ENCODE measurements around the gene TOR4A. TPM values are rescaled to one million over a fixed set of nuclear protein-coding genes. Genes with fewer than 3 reads are reported as not detected.

Gene TOR4A
- total and polyA plus RNA-seq, 5 donors from 2014 or later = 2.6 to 6.1 (median 4.1) TPM

DNA sequence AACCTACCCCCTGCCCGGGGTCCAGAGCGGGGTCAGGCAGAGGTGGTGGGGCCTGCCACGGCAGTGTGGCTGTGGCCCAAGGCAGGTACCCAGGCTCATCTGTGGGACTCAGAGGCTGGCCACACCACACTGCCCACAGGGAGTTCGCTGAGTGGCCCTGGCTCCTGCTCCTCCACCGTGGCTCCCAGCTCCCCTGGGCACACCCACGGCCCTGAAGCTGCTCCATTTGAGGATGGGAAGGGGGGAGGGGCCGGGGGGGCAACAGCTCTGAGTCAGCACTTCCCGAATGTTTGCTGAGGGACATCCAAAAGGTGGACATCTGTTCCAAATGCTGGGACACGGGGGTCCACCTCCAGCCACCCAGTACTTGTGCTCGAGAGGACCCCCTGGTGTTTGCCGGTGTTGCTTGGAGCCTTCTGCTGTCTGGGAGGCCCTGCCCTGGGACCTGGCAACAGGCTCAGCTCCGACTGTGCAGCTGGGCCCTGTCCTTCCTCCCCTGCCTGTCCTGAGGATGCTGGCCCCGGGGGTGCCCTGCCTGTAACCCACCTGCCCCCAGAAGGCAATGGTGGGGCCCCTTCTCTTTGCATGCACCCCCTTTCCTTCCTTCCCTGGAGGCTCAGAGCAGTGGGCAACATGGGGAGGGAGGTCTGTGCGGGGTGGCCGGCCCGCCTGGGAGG, 27.0 kb downstream of the TOR4A start:
- Mint-ChIP-seq H3K4me1 (peaks cover 0 to 29% (median 4%) of the 10 kb centered on the region in 4 donors), H3K4me3 (no peak overlapping the region), H3K27me3 (peaks cover 5% of the 10 kb centered on the region), H3K9me3 (no peaks in the 10 kb centered on the region), H3K27ac (no peak overlapping the region), H3K36me3 (no peaks in the 10 kb centered on the region)
- Histone ChIP-seq H3K9me3 (ENCODE audit: control insufficient read depth in 2 of 2, low read length in 2 of 2) (no peaks in the 10 kb centered on the region), H3K36me3 (ENCODE audit: control insufficient read depth, insufficient read depth, low read length) (no peaks in the 10 kb centered on the region), H3K4me3 (ENCODE audit: low read depth, low read length) (no peak overlapping the region), H3K27me3 (ENCODE audit: control insufficient read depth, insufficient read depth, low read length) (peaks cover 3% of the 10 kb centered on the region), H3K27ac (ENCODE audit: insufficient read depth, low read length, poor library complexity, severe bottlenecking) (no peak overlapping the region), H3K4me1 (ENCODE audit: control insufficient read depth, insufficient read depth, low read length, poor library complexity, severe bottlenecking) (peaks cover 42% of the 10 kb centered on the region)
- ATAC-seq (ENCODE audit: low read depth in 2 of 2) (no peak), DNase-seq (no peak)

DNA sequence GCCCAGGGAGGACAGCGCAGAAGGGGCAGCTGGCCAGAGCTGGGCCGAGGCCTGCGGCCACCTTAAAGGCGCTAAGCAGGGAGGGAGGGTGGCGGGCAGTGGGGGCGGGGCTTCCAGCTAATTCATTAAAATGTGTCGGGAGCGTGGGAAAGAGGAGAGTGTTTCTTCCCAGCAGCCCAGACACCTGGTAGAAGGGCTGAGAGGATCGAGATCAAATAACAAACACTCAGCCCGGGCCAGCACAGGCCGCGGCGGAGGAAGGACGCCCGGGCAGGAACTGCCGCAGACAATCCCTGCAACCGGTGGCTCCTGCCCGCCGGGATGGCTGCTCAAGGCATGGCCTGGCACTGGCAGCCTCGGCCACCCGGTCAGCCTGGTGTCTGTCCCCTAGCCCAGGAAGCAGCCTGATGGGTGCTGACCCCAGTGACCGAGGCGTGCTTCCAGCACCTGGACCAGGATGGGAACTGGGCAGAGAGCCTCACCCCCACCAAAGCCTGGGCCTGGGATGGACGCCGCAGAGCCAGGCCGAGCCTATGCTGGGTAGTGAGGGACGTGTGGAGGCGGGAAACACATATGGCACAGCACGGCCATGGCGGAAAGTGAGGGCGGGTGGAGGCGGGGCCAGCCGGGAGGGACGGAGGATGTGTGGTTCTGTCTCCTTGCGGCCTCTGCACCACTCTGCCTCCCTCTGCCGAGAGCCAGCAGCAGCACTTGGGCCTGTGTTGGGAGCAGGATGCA, 27.7 kb downstream of the TOR4A start:
- Mint-ChIP-seq H3K9me3 (no peaks in the 10 kb centered on the region), H3K4me1 (peaks cover 0 to 26% (median 4%) of the 10 kb centered on the region in 4 donors), H3K27me3 (no peaks in the 10 kb centered on the region), H3K4me3 (peak overlapping the region; percentile 67 to 82 (median 68)), H3K36me3 (no peaks in the 10 kb centered on the region), H3K27ac (peak overlapping the region in 1 of 3 donors; percentile 86)
- Histone ChIP-seq H3K27me3 (ENCODE audit: control insufficient read depth, insufficient read depth, low read length) (peaks cover 3% of the 10 kb centered on the region), H3K9me3 (ENCODE audit: control insufficient read depth in 2 of 2, low read length in 2 of 2) (no peaks in the 10 kb centered on the region), H3K4me3 (ENCODE audit: low read depth, low read length) (no peak overlapping the region), H3K4me1 (ENCODE audit: control insufficient read depth, insufficient read depth, low read length, poor library complexity, severe bottlenecking) (peaks cover 42% of the 10 kb centered on the region), H3K36me3 (ENCODE audit: control insufficient read depth, insufficient read depth, low read length) (no peaks in the 10 kb centered on the region), H3K27ac (ENCODE audit: insufficient read depth, low read length, poor library complexity, severe bottlenecking) (peak overlapping the region; percentile 51)
- peak; percentile 24 to 43 for ATAC-seq (ENCODE audit: low read depth in 2 of 2)
- DNase-seq = peak; percentile 34 to 81 (median 42)

DNA sequence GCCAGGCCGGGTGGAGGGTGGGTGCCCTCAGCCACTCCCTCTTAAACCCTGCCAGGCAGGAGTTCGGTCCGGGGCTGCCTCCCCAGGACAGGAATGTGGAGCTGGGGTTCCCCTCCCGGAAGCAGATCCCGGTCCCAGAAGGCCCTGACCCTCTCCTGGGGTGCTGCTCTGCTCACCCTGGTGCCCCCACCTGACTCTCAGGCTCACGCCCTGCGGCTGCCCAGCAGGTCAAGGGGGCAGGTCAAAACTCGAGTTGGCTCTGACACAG, 28.2 kb downstream of the TOR4A start:
- H3K9me3 ChIP-seq (ENCODE audit: control insufficient read depth in 2 of 2, low read length in 2 of 2) = no peaks in the 10 kb centered on the region
- Mint-ChIP-seq H3K4me3 (peak overlapping the region in 3 of 4 donors; percentile 67 to 82 (median 67)), H3K9me3 (no peaks in the 10 kb centered on the region), H3K36me3 (no peaks in the 10 kb centered on the region), H3K27me3 (no peaks in the 10 kb centered on the region), H3K27ac (no peak overlapping the region), H3K4me1 (peaks cover 0 to 22% (median 3%) of the 10 kb centered on the region in 4 donors)
- H3K27ac ChIP-seq (ENCODE audit: insufficient read depth, low read length, poor library complexity, severe bottlenecking) = peak overlapping the region; percentile 51
- peaks cover 38% of the 10 kb centered on the region for H3K4me1 ChIP-seq (ENCODE audit: control insufficient read depth, insufficient read depth, low read length, poor library complexity, severe bottlenecking)
- H3K36me3 ChIP-seq (ENCODE audit: control insufficient read depth, insufficient read depth, low read length) = no peaks in the 10 kb centered on the region
- no peak for DNase-seq
- H3K4me3 ChIP-seq (ENCODE audit: low read depth, low read length) = no peak overlapping the region
- H3K27me3 ChIP-seq (ENCODE audit: control insufficient read depth, insufficient read depth, low read length) = peaks cover 2% of the 10 kb centered on the region
- ATAC-seq (ENCODE audit: low read depth in 2 of 2) = no peak

DNA sequence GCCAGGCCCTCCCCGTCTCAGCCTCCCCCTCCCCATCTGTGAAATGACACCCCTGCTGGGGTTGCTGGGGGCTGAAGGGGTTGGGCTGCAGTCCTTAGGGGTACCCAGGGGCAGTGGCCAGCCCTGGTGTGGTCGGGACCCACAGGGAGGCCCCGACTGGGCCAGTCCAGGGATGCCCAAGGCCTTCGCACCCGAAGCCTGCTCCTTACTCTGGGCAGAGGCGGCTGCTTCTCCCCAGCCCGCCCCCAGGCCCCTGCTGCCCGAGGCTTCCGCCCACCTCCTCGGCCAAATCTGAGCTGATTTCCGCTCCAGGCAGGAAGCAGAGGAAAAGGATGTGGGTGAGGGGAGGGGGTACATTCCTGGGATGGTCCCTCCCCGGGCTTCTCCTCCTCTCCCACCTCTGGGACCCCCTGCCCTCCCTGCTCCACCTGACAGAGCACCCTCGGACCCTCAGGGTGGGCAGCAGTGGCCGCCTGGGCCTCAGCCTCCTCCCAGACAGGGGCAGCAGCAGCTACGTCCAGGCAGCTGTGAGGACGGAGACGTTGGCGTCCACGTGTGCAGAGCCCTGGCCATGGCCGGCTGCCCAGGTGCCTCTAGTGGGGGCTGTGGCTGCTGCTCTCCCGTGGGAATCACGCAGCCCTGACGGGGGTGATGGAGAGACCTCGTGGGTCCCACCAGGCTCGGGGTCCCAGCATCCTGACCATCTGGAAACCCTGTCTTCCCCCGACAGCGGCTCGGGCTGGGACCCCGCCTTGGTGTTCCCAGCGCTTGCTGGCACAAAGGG, 28.7 kb downstream of the TOR4A start:
- H3K27ac ChIP-seq (ENCODE audit: insufficient read depth, low read length, poor library complexity, severe bottlenecking) = peak overlapping the region; percentile 51
- Mint-ChIP-seq H3K27ac (no peak overlapping the region), H3K36me3 (no peaks in the 10 kb centered on the region), H3K9me3 (no peaks in the 10 kb centered on the region), H3K27me3 (no peaks in the 10 kb centered on the region), H3K4me1 (peaks cover 0 to 21% (median 2%) of the 10 kb centered on the region in 4 donors), H3K4me3 (no peak overlapping the region)
- no peaks in the 10 kb centered on the region for H3K27me3 ChIP-seq (ENCODE audit: control insufficient read depth, insufficient read depth, low read length)
- peaks cover 37% of the 10 kb centered on the region for H3K4me1 ChIP-seq (ENCODE audit: control insufficient read depth, insufficient read depth, low read length, poor library complexity, severe bottlenecking)
- DNase-seq = peak in 1 of 3 donors; percentile 42
- H3K4me3 ChIP-seq (ENCODE audit: low read depth, low read length) = no peak overlapping the region
- no peak for ATAC-seq (ENCODE audit: low read depth in 2 of 2)
- H3K36me3 ChIP-seq (ENCODE audit: control insufficient read depth, insufficient read depth, low read length) = no peaks in the 10 kb centered on the region
- no peaks in the 10 kb centered on the region for H3K9me3 ChIP-seq (ENCODE audit: control insufficient read depth in 2 of 2, low read length in 2 of 2)

DNA sequence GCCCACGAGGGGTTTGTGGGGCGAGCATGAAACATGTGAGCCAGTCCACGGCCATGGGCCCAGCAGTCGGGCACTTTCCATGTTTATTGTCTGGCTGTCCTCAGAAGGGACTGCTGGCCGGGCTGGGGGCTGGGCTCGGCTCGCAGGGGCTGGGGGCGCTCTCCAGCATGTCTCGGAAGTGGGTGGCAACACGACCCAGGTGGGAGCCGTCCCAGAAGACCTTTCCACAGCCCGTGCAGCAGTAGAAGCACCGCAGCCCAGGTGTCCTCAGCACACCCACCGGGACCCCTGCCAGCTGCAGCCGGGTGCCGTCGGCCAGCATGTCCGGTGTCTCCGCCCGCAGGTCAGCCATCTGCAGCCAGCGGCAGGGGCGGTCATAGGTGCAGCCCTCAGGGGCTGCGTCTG, 29.3 kb downstream of the TOR4A start:
- peaks cover 0 to 21% (median 2%) of the 10 kb centered on the region in 4 donors for H3K4me1 Mint-ChIP-seq
- no peaks in the 10 kb centered on the region for H3K9me3 Mint-ChIP-seq
- ATAC-seq (ENCODE audit: low read depth in 2 of 2) (no peak), DNase-seq (no peak)
- H3K4me3 Mint-ChIP-seq = peak overlapping the region in 1 of 4 donors; percentile 28
- Histone ChIP-seq H3K27me3 (ENCODE audit: control insufficient read depth, insufficient read depth, low read length) (no peaks in the 10 kb centered on the region), H3K27ac (ENCODE audit: insufficient read depth, low read length, poor library complexity, severe bottlenecking) (no peak overlapping the region), H3K4me3 (ENCODE audit: low read depth, low read length) (no peak overlapping the region), H3K9me3 (ENCODE audit: control insufficient read depth in 2 of 2, low read length in 2 of 2) (no peaks in the 10 kb centered on the region), H3K36me3 (ENCODE audit: control insufficient read depth, insufficient read depth, low read length) (no peaks in the 10 kb centered on the region), H3K4me1 (ENCODE audit: control insufficient read depth, insufficient read depth, low read length, poor library complexity, severe bottlenecking) (peaks cover 36% of the 10 kb centered on the region)
- no peaks in the 10 kb centered on the region for H3K36me3 Mint-ChIP-seq
- H3K27ac Mint-ChIP-seq = no peak overlapping the region
- H3K27me3 Mint-ChIP-seq = no peaks in the 10 kb centered on the region

DNA sequence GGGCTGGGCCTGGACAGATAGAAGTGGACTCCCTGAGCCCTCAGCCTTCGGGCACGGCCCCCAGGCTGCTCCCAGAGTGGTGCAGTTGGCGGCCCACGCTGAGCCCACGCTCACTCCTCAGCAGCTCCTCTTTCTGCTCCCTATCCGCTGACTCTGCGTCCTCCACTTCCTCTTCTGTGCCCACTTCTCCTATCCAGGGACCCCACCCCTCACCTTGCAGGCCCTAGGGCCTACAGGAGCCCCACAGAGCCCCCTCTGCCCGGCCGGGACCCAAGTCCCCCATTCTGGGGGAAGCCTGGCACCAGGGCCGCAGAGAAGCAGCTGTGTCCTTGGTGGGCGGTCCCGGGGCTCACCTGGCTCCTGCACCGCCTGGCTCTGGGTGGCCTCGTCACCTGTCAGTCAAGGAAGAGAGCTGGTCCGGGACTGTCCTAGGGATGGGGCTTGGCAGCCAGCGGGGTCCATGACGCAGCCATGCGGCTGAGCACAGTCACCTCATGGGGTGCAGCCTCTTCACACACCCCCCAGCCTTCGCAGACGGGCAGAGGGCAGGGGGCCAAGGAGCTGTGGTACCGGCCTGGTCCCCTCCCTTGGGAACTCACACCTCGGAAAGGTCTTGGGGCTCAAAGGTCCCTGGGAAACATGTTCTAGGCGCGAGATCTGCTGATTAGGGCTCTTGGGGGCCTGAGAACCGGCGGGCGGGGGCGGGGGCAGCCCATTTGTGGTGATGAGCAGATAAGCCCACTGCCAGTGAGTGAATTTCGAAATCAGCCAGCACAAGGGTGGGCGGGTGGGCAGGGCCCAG, 29.9 kb downstream of the TOR4A start:
- Histone ChIP-seq H3K36me3 (ENCODE audit: control insufficient read depth, insufficient read depth, low read length) (no peaks in the 10 kb centered on the region), H3K27ac (ENCODE audit: insufficient read depth, low read length, poor library complexity, severe bottlenecking) (no peak overlapping the region), H3K9me3 (ENCODE audit: control insufficient read depth in 2 of 2, low read length in 2 of 2) (no peaks in the 10 kb centered on the region), H3K4me1 (ENCODE audit: control insufficient read depth, insufficient read depth, low read length, poor library complexity, severe bottlenecking) (peaks cover 38% of the 10 kb centered on the region), H3K4me3 (ENCODE audit: low read depth, low read length) (no peak overlapping the region), H3K27me3 (ENCODE audit: control insufficient read depth, insufficient read depth, low read length) (no peaks in the 10 kb centered on the region)
- Mint-ChIP-seq H3K4me1 (peaks cover 0 to 21% (median 2%) of the 10 kb centered on the region in 4 donors), H3K27me3 (no peaks in the 10 kb centered on the region), H3K4me3 (peak overlapping the region in 1 of 4 donors; percentile 11), H3K9me3 (no peaks in the 10 kb centered on the region), H3K36me3 (no peaks in the 10 kb centered on the region), H3K27ac (no peak overlapping the region)
- no peak for ATAC-seq (ENCODE audit: low read depth in 2 of 2)
- no peak for DNase-seq

DNA sequence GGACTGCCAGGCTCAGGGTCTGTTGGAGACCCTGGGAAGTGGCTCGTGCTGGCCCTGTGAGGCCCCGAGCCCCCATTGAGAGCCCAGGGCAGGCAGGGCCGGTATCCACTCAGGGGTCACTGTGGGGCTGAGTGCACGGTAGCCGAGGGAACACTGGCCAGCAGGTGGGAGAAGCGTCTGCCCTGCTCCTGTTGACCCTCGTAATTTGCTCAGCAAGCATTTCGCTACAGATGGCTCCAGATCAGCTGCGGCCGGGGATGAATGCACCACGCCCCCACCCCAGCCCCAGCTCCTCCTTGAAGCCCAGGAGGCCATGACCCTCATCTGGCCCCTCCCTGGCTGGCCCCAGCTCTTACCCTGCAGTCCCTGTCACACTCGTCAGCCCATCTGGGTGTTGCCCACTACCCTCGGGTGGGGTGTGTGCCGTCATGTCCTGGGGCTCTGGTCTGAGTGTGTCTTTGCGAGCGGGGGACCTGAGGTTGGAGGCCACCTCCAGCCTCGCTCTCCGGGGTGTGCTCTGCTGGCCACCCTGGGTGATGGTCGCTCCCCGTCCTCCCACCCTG, 30.6 kb downstream of the TOR4A start:
- Mint-ChIP-seq H3K9me3 (no peaks in the 10 kb centered on the region), H3K36me3 (no peaks in the 10 kb centered on the region), H3K4me3 (no peak overlapping the region), H3K27ac (no peak overlapping the region), H3K27me3 (no peaks in the 10 kb centered on the region), H3K4me1 (peaks cover 0 to 21% (median 2%) of the 10 kb centered on the region in 4 donors)
- no peak overlapping the region for H3K27ac ChIP-seq (ENCODE audit: insufficient read depth, low read length, poor library complexity, severe bottlenecking)
- no peaks in the 10 kb centered on the region for H3K27me3 ChIP-seq (ENCODE audit: control insufficient read depth, insufficient read depth, low read length)
- H3K36me3 ChIP-seq (ENCODE audit: control insufficient read depth, insufficient read depth, low read length) = no peaks in the 10 kb centered on the region
- H3K4me1 ChIP-seq (ENCODE audit: control insufficient read depth, insufficient read depth, low read length, poor library complexity, severe bottlenecking) = peaks cover 33% of the 10 kb centered on the region
- ATAC-seq (ENCODE audit: low read depth in 2 of 2) = no peak
- no peak overlapping the region for H3K4me3 ChIP-seq (ENCODE audit: low read depth, low read length)
- no peak for DNase-seq
- H3K9me3 ChIP-seq (ENCODE audit: control insufficient read depth in 2 of 2, low read length in 2 of 2) = no peaks in the 10 kb centered on the region
